Measurements from ENCODE around the gene CHST11. TPM values are rescaled to one million over a fixed set of nuclear protein-coding genes. Genes with fewer than 3 reads are reported as not detected.

CHST11 gene
- total and polyA plus RNA-seq, 10 of the 15 experiments (the other 5 are each of a cell fraction or from before 2014, with no cell fraction given) = 1.9 to 38.1 (median 17.2) TPM

DNA sequence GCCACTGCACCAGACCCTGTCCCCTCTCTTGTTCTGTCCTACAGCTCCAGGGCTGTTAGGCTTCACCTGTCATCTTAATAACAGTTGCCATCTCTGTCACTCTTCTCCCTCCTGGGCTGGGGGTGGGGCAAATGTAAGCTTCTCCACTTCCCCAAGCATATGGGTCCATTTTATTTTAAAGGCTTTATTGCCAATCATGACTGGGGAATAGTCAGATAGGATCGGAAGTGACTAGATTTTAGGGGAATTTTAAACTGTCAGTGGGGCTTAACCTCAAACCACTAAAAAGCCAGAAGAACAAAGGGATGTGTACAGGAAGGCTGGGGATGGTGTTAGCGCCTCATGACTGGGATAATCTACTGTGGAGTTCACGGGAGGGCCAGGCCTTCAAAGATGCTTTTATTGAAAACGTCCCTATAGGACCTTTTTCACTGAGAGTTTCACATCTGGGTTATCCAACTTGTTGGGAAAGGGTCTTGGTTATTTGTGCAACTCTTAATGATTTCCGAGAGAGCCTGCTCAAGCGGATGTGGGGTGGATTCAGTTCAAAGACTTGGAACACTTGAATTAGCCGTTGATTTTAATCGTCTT, 41.6 kb downstream of the CHST11 start (continued):
- TF ChIP-seq, protein P1, sequence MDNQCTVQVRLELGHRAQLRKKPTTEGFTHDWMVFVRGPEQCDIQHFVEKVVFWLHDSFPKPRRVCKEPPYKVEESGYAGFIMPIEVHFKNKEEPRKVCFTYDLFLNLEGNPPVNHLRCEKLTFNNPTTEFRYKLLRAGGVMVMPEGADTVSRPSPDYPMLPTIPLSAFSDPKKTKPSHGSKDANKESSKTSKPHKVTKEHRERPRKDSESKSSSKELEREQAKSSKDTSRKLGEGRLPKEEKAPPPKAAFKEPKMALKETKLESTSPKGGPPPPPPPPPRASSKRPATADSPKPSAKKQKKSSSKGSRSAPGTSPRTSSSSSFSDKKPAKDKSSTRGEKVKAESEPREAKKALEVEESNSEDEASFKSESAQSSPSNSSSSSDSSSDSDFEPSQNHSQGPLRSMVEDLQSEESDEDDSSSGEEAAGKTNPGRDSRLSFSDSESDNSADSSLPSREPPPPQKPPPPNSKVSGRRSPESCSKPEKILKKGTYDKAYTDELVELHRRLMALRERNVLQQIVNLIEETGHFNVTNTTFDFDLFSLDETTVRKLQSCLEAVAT (IDR thresholded peaks at IDR 0.05) = 0 out of 2 replicates have a peak, but pooled peaks have one; percentile 36
- TF ChIP-seq, protein P2, sequence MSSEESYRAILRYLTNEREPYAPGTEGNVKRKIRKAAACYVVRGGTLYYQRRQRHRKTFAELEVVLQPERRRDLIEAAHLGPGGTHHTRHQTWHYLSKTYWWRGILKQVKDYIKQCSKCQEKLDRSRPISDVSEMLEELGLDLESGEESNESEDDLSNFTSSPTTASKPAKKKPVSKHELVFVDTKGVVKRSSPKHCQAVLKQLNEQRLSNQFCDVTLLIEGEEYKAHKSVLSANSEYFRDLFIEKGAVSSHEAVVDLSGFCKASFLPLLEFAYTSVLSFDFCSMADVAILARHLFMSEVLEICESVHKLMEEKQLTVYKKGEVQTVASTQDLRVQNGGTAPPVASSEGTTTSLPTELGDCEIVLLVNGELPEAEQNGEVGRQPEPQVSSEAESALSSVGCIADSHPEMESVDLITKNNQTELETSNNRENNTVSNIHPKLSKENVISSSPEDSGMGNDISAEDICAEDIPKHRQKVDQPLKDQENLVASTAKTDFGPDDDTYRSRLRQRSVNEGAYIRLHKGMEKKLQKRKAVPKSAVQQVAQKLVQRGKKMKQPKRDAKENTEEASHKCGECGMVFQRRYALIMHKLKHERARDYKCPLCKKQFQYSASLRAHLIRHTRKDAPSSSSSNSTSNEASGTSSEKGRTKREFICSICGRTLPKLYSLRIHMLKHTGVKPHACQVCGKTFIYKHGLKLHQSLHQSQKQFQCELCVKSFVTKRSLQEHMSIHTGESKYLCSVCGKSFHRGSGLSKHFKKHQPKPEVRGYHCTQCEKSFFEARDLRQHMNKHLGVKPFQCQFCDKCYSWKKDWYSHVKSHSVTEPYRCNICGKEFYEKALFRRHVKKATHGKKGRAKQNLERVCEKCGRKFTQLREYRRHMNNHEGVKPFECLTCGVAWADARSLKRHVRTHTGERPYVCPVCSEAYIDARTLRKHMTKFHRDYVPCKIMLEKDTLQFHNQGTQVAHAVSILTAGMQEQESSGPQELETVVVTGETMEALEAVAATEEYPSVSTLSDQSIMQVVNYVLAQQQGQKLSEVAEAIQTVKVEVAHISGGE (CRISPR knock-in tag; IDR thresholded peaks at IDR 0.05) = no peak
- TF ChIP-seq STAT1 (conservative IDR thresholded peaks at IDR 0.05) (no peak), ZNF207 (IDR thresholded peaks at IDR 0.05; ENCODE audit: borderline replicate concordance) (no peak), HDAC2 (IDR thresholded peaks at IDR 0.05) (no peak), POU2F2 (IDR thresholded peaks at IDR 0.05; ENCODE audit: borderline replicate concordance, low read depth, low read length) (no peak), CHD1 (IDR thresholded peaks at IDR 0.05; ENCODE audit: low read depth, low read length) (no peak), ETV6 (conservative IDR thresholded peaks at IDR 0.05 in 1 of 2, IDR thresholded peaks at IDR 0.05 in 1 of 2; ENCODE audit: borderline replicate concordance in 1 of 2, low read depth in 1 of 2) (no peak; a peak in 1 of 4 replicates), TAF1 (IDR thresholded peaks at IDR 0.05; ENCODE audit: borderline replicate concordance, low read depth, low read length) (no peak), JUNB (IDR thresholded peaks at IDR 0.05) (peak; percentile 40; the same call in 1 of the 2 replicates), KLF5 (IDR thresholded peaks at IDR 0.05; ENCODE audit: partially characterized antibody) (no peak), IRF4 (IDR thresholded peaks at IDR 0.05; ENCODE audit: low read depth, low read length) (no peak), FOXM1 (IDR thresholded peaks at IDR 0.05; ENCODE audit: low read depth, low read length) (peak; percentile 69; the same call in 1 of the 2 replicates), NR2C2 (IDR thresholded peaks at IDR 0.05; ENCODE audit: borderline replicate concordance, control insufficient read depth, insufficient read length, low read depth) (no peak), MYC (IDR thresholded peaks at IDR 0.05; ENCODE audit: insufficient read depth, insufficient read length, insufficient replicate concordance, low read length, severe bottlenecking) (no peak), ZNF274 (IDR thresholded peaks at IDR 0.05; ENCODE audit: insufficient read depth, insufficient read length) (no peak)
- TF ChIP-seq, protein P3, sequence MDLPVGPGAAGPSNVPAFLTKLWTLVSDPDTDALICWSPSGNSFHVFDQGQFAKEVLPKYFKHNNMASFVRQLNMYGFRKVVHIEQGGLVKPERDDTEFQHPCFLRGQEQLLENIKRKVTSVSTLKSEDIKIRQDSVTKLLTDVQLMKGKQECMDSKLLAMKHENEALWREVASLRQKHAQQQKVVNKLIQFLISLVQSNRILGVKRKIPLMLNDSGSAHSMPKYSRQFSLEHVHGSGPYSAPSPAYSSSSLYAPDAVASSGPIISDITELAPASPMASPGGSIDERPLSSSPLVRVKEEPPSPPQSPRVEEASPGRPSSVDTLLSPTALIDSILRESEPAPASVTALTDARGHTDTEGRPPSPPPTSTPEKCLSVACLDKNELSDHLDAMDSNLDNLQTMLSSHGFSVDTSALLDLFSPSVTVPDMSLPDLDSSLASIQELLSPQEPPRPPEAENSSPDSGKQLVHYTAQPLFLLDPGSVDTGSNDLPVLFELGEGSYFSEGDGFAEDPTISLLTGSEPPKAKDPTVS (IDR thresholded peaks at IDR 0.05; ENCODE audit: low read depth, low read length) = no peak
- TF ChIP-seq, protein P4, sequence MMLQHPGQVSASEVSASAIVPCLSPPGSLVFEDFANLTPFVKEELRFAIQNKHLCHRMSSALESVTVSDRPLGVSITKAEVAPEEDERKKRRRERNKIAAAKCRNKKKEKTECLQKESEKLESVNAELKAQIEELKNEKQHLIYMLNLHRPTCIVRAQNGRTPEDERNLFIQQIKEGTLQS (IDR thresholded peaks at IDR 0.05; ENCODE audit: borderline replicate concordance, extremely low read depth, low read depth, low read length) = no peak
- TF ChIP-seq, protein P5, sequence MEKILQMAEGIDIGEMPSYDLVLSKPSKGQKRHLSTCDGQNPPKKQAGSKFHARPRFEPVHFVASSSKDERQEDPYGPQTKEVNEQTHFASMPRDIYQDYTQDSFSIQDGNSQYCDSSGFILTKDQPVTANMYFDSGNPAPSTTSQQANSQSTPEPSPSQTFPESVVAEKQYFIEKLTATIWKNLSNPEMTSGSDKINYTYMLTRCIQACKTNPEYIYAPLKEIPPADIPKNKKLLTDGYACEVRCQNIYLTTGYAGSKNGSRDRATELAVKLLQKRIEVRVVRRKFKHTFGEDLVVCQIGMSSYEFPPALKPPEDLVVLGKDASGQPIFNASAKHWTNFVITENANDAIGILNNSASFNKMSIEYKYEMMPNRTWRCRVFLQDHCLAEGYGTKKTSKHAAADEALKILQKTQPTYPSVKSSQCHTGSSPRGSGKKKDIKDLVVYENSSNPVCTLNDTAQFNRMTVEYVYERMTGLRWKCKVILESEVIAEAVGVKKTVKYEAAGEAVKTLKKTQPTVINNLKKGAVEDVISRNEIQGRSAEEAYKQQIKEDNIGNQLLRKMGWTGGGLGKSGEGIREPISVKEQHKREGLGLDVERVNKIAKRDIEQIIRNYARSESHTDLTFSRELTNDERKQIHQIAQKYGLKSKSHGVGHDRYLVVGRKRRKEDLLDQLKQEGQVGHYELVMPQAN (conservative IDR thresholded peaks at IDR 0.05) = no peak
